Measurements from ENCODE around the gene SIRT4. TPM values are rescaled to one million over a fixed set of nuclear protein-coding genes. Genes with fewer than 3 reads are reported as not detected.

Gene SIRT4
- total RNA-seq, 1 experiment from 2014 or later, result 3.6 TPM

DNA sequence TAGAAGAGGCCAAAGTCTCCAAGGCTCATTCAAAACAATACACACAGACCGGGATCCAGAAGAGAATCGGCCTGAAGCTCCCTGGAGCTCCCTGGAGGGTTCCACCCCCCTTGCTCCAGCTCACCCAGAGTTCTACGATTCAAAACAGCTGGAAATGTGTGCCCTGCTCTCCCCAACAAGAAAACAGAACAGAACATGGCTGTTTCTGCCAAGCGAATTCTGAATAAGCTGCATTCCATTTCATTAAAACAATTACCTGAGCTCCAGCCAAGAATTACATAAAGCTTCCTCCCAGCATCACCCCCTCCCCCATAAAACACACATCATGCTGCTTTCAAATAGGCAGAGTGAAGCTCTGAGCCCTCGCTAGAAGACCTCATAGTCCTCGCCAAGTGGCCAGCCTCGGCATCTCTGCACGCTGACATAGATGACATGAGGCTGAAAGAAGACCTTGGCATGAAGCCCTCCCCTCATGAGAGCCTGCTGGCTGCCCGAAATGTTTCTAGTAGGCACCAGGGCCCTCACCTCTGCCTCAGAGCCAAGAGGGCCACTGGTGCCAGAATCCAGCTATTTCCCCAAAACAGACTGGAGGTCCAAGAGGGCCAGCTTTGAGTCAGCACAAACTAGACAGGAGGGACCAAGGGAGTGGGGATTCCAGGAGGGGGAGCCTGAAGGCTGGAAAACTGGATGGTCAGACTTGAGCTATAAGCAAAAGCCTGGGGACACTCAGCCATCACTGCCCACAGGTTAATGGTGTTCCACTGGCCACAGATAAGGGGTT is 44.9 kb upstream of the SIRT4 start:
- Histone ChIP-seq H3K4me2 (peak overlapping the region; percentile 40; the same call in 1 of the 2 replicates), H3K4me1 (replicated peaks; ENCODE audit: insufficient read depth) (peaks cover 34% of the 10 kb centered on the region), H3K79me2 (ENCODE audit: low read depth) (peaks cover 93% of the 10 kb centered on the region), H3K4me3 (no peak overlapping the region), H3K9me2 (ENCODE audit: insufficient read depth) (no peaks in the 10 kb centered on the region), H2AFZ (no peak overlapping the region), H3K36me3 (ENCODE audit: low read depth) (no peaks in the 10 kb centered on the region; the same call in 1 of the 2 replicates), H3F3A (ENCODE audit: insufficient read depth, low read depth) (peaks cover 1% of the 10 kb centered on the region), H3K9me3 (ENCODE audit: insufficient read depth, low read depth) (no peaks in the 10 kb centered on the region), H3K27ac (0 out of 2 replicates have a peak overlapping the region, but pooled peaks have one; percentile 34), H4K20me1 (ENCODE audit: insufficient read depth) (peaks cover 23% of the 10 kb centered on the region), H3K27me3 (ENCODE audit: insufficient read depth, low read depth) (no peaks in the 10 kb centered on the region)
- no TSS peak for BruUV-seq (replicated peaks)
- ChIA-PET POLR2A (ENCODE audit: unreplicated experiment) (interaction anchor here (0.6 to 1.4 kb wide), 6 partner anchors 23 to 402 kb away, joined by 4 to 26 read pairs (median 18); partner anchors contain the start of genes RNU4-2 and RPLP0), CTCF (interaction anchor here (0.5 to 1.9 kb wide), 10 partner anchors 8 to 69 kb away, joined by 3 to 21 read pairs (median 6); partner anchors contain the start of gene PXN)
- DNase-seq, result peak in 1 of 2 experiments; percentile 66
- no peak for TF ChIP-seq EZH2 (IDR thresholded peaks at IDR 0.05; ENCODE audit: low read depth)
- TF ChIP-seq, protein P1, sequence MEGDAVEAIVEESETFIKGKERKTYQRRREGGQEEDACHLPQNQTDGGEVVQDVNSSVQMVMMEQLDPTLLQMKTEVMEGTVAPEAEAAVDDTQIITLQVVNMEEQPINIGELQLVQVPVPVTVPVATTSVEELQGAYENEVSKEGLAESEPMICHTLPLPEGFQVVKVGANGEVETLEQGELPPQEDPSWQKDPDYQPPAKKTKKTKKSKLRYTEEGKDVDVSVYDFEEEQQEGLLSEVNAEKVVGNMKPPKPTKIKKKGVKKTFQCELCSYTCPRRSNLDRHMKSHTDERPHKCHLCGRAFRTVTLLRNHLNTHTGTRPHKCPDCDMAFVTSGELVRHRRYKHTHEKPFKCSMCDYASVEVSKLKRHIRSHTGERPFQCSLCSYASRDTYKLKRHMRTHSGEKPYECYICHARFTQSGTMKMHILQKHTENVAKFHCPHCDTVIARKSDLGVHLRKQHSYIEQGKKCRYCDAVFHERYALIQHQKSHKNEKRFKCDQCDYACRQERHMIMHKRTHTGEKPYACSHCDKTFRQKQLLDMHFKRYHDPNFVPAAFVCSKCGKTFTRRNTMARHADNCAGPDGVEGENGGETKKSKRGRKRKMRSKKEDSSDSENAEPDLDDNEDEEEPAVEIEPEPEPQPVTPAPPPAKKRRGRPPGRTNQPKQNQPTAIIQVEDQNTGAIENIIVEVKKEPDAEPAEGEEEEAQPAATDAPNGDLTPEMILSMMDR (conservative IDR thresholded peaks at IDR 0.05), result no peak
- intact Hi-C loops (cut with micrococcal nuclease; ENCODE audit: unreplicated experiment), result loop anchor here (1.0 kb wide), 2 partner anchors 10 to 170 kb away; no protein-coding TSS in a partner anchor

DNA sequence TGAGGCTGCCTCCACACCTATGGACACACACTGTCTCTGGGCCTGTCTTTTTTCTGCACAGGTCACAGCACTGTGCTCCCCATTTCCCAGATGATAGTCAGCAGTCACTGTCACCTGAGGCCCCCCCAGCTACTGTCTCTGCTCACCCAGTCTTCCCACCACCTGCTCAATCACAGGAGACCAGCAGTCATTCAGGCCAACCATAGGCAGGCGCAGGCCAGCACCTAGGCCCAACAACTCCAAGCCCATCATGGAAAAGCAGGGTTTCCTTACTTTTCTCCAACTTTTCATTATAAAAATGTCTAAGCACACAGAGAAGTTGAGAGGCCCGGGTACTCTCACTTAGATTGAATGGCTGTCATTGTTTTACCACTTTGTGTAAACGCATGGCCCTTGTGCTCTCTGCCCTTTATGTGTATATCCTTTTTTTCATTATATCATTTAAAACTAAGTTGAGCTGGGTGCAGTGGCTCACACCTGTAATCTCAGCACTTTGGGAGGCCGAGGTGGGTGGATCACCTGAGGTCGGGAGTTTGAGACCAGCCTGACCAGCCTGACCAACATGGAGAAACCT is 43.7 kb upstream of the SIRT4 start:
- intact Hi-C loops (cut with micrococcal nuclease; ENCODE audit: unreplicated experiment), result no loop called here
- no peaks in the 10 kb centered on the region for H3K9me2 ChIP-seq (ENCODE audit: insufficient read depth)
- no peaks in the 10 kb centered on the region for H3K27me3 ChIP-seq (ENCODE audit: insufficient read depth, low read depth)
- no peak overlapping the region for H3K4me3 ChIP-seq
- POLR2A ChIA-PET (ENCODE audit: unreplicated experiment), result no interaction called here
- peaks cover 46% of the 10 kb centered on the region for H3K4me1 ChIP-seq (replicated peaks; ENCODE audit: insufficient read depth)
- no peak overlapping the region for H3K4me2 ChIP-seq
- BruUV-seq (replicated peaks), result no TSS peak
- H4K20me1 ChIP-seq (ENCODE audit: insufficient read depth), result peaks cover 19% of the 10 kb centered on the region; the same call in 1 of the 2 replicates
- no peak for DNase-seq
- TF ChIP-seq, protein P1 (conservative IDR thresholded peaks at IDR 0.05), result no peak
- no peak for TF ChIP-seq EZH2 (IDR thresholded peaks at IDR 0.05; ENCODE audit: low read depth)
- H3F3A ChIP-seq (ENCODE audit: insufficient read depth, low read depth), result peaks cover 7% of the 10 kb centered on the region
- peaks cover 93% of the 10 kb centered on the region for H3K79me2 ChIP-seq (ENCODE audit: low read depth)
- no peaks in the 10 kb centered on the region; the same call in 1 of the 2 replicates for H3K36me3 ChIP-seq (ENCODE audit: low read depth)
- CTCF ChIA-PET, result interaction anchor here (0.6 kb wide), 1 partner anchor 28 kb away, joined by 4 read pairs; no protein-coding TSS in a partner anchor
- no peak overlapping the region for H3K27ac ChIP-seq
- H3K9me3 ChIP-seq (ENCODE audit: insufficient read depth, low read depth), result no peaks in the 10 kb centered on the region
- H2AFZ ChIP-seq, result no peak overlapping the region

- Histone ChIP-seq H3K9me3 (ENCODE audit: insufficient read depth, low read depth) (no peaks in the 10 kb centered on the region), H3K79me2 (ENCODE audit: low read depth) (peaks cover 94% of the 10 kb centered on the region), H3K4me2 (no peak overlapping the region), H2AFZ (no peak overlapping the region), H3K4me3 (no peak overlapping the region), H3K4me1 (replicated peaks; ENCODE audit: insufficient read depth) (peaks cover 55% of the 10 kb centered on the region), H4K20me1 (ENCODE audit: insufficient read depth) (peaks cover 19% of the 10 kb centered on the region; the same call in 1 of the 2 replicates), H3K27me3 (ENCODE audit: insufficient read depth, low read depth) (no peaks in the 10 kb centered on the region), H3K9me2 (ENCODE audit: insufficient read depth) (no peaks in the 10 kb centered on the region), H3K36me3 (ENCODE audit: low read depth) (no peaks in the 10 kb centered on the region; the same call in 1 of the 2 replicates), H3K27ac (no peak overlapping the region), H3F3A (ENCODE audit: insufficient read depth, low read depth) (peaks cover 7% of the 10 kb centered on the region; the same call in 1 of the 2 replicates)
- ChIA-PET POLR2A (ENCODE audit: unreplicated experiment) (no interaction called here), CTCF (no interaction called here)
- DNase-seq, result no peak
- intact Hi-C loops (cut with micrococcal nuclease; ENCODE audit: unreplicated experiment), result no loop called here
- TF ChIP-seq EZH2 (IDR thresholded peaks at IDR 0.05; ENCODE audit: low read depth), result no peak
- TF ChIP-seq, protein P1 (conservative IDR thresholded peaks at IDR 0.05), result no peak
- BruUV-seq (replicated peaks), result no TSS peak
Measured at GRCh38 chr12:120259418-120260202, 42.5 kb upstream of the SIRT4 start.

Measured in PC-9 (cell line).